H1 (cell line): Measurements from ENCODE around the gene PAIP2. TPM values are rescaled to one million over a fixed set of nuclear protein-coding genes. Genes with fewer than 3 reads are reported as not detected.
A peak's percentile ranks its signal among the peaks of the same experiment; 100 is the strongest.

Experiments
- CTCF ChIA-PET: fragments of 300-600 bp; sonication (Branson Sonifier 250); formaldehyde crosslinking; loops from one replicate; lab custom pipeline; 2021; ENCODE audit not compliant: partially characterized antibody; lab: Charles Lee
- POLR2A ChIA-PET: fragments of 300-600 bp; sonication (Branson Sonifier 250); formaldehyde crosslinking; loops from one replicate; lab custom pipeline; 2021; ENCODE audit warnings: inconsistent platforms; ENCODE audit not compliant: partially characterized antibody; lab: Charles Lee
- DNase-seq, 2 experiments: peaks; one replicate each; pipeline versions ENCODE4 v3.0.0 to v3.0.0-alpha.2; 2010 to 2022; ENCODE audit warnings: low spot score in 2 of 2, low read depth in 1 of 2, mixed read lengths in 1 of 2
- FAIRE-seq: peaks from 2 replicates; lab custom pipeline; 2011; peaks lifted over from hg19 to GRCh38; lab: Jason Lieb, UNC
- H2AFZ ChIP-seq: 2 replicates; pipeline ENCODE4 v1.8.1; 2012; ENCODE audit warnings: low read length, inconsistent platforms
- H2AK5ac ChIP-seq: 2 replicates; pipeline ENCODE4 v1.6.1; 2013; ENCODE audit warnings: low read depth, low read length
- H2BK120ac ChIP-seq: replicated peaks from 2 replicates; pipeline ENCODE3; 2013; ENCODE audit warnings: low read depth, low read length, inconsistent platforms
- H2BK12ac ChIP-seq: 2 replicates; pipeline ENCODE4 v1.6.1; 2013; ENCODE audit warnings: low read depth, low read length
- H2BK15ac ChIP-seq: 2 replicates; pipeline ENCODE4 v1.6.1; 2013; ENCODE audit warnings: low read length
- H2BK20ac ChIP-seq: 2 replicates; pipeline ENCODE4 v1.6.1; 2013; ENCODE audit warnings: low read length
- H2BK5ac ChIP-seq: 2 replicates; pipeline ENCODE4 v1.6.1; 2013; ENCODE audit warnings: low read depth, low read length
- H3K14ac ChIP-seq: 2 replicates; pipeline ENCODE4 v1.6.1; 2013; ENCODE audit warnings: inconsistent platforms; ENCODE audit not compliant: insufficient read length
- H3K18ac ChIP-seq: 2 replicates; pipeline ENCODE4 v1.6.1; 2013; ENCODE audit warnings: low read length; ENCODE audit errors: extremely low read depth
- H3K23ac ChIP-seq: 2 replicates; pipeline ENCODE4 v1.6.1; 2013; ENCODE audit warnings: inconsistent platforms; ENCODE audit not compliant: insufficient read length
- H3K23me2 ChIP-seq: 2 replicates; pipeline ENCODE4 v1.6.1; 2013; ENCODE audit warnings: low read depth, low read length
- H3K27ac ChIP-seq: 2 replicates; pipeline ENCODE4 v1.6.1; 2011; ENCODE audit warnings: low read depth, low read length, inconsistent platforms
- H3K27me3 ChIP-seq, 4 experiments: replicated peaks in 1 of 4; 1 replicate in 1 of 4; 2 replicates in 3 of 4; pipeline versions ENCODE4 v1.6.1 to v1.8.1; 2011 to 2013; ENCODE audit warnings: low read length in 3 of 4, mild to moderate bottlenecking in 3 of 4, inconsistent platforms in 2 of 4, mixed read lengths in 2 of 4, moderate library complexity in 1 of 4; ENCODE audit not compliant: control insufficient read depth in 3 of 4, insufficient read depth in 3 of 4; ENCODE audit errors: extremely low read depth in 1 of 4
- H3K36me3 ChIP-seq, 4 experiments: 2 replicates each; pipeline versions ENCODE4 v1.6.1 to v1.8.1; 2011 to 2013; ENCODE audit warnings: mild to moderate bottlenecking in 4 of 4, low read length in 3 of 4, moderate library complexity in 2 of 4, control low read depth in 1 of 4, inconsistent platforms in 1 of 4; ENCODE audit not compliant: insufficient read depth in 4 of 4, control insufficient read depth in 2 of 4
- H3K4ac ChIP-seq: replicated peaks from 2 replicates; pipeline ENCODE3; 2013; ENCODE audit warnings: low read length, low read depth, mixed read lengths, inconsistent platforms; ENCODE audit not compliant: insufficient read length
- H3K4me1 ChIP-seq, 4 experiments: replicated peaks in 1 of 4; 1 replicate in 1 of 4; 2 replicates in 3 of 4; pipeline versions ENCODE4 v1.6.1 to v1.8.1; 2011 to 2013; ENCODE audit warnings: low read length in 3 of 4, inconsistent platforms in 2 of 4, mixed read lengths in 1 of 4; ENCODE audit not compliant: insufficient read depth in 4 of 4, control insufficient read depth in 3 of 4
- H3K4me2 ChIP-seq, 2 experiments: 2 replicates each; pipeline versions ENCODE4 v1.6.1 to v1.8.1; 2011 to 2013; ENCODE audit warnings: low read depth in 2 of 2, low read length in 2 of 2, control low read depth in 1 of 2, inconsistent platforms in 1 of 2, mild to moderate bottlenecking in 1 of 2; ENCODE audit not compliant: insufficient read depth in 1 of 2
- H3K4me3 ChIP-seq, 4 experiments: fragments of 200-600, 300-600 bp in 1 of 4; sonication (generic), shearing (Covaris generic), sonication (Bioruptor Twin) in 1 of 4; 2 replicates each; pipeline versions ENCODE4 v1.5.1 to v1.8.1; 2011 to 2016; ENCODE audit warnings: low read length in 4 of 4, low read depth in 3 of 4, control low read depth in 2 of 4, inconsistent platforms in 2 of 4, mild to moderate bottlenecking in 2 of 4, mixed read lengths in 1 of 4, moderate library complexity in 1 of 4; ENCODE audit not compliant: insufficient read depth in 2 of 4; ENCODE audit errors: extremely low read depth in 1 of 4
- H3K56ac ChIP-seq: replicated peaks from 2 replicates; pipeline ENCODE3; 2013; ENCODE audit warnings: low read depth, mild to moderate bottlenecking, mixed read lengths, low read length, inconsistent platforms; ENCODE audit not compliant: insufficient read length
- H3K79me1 ChIP-seq: 2 replicates; pipeline ENCODE4 v1.6.1; 2013; ENCODE audit warnings: low read depth, low read length, control low read depth
- H3K79me2 ChIP-seq, 2 experiments: 2 replicates each; pipeline versions ENCODE4 v1.6.1 to v1.8.1; 2012 to 2013; ENCODE audit warnings: low read length in 2 of 2, mild to moderate bottlenecking in 2 of 2, inconsistent platforms in 1 of 2; ENCODE audit not compliant: insufficient read depth in 2 of 2, control insufficient read depth in 1 of 2
- H3K9ac ChIP-seq, 4 experiments: replicated peaks in 1 of 4; 1 replicate in 1 of 4; 2 replicates in 3 of 4; pipeline versions ENCODE4 v1.6.1 to v1.8.1; 2011 to 2013; ENCODE audit warnings: low read depth in 3 of 4, low read length in 3 of 4, control low read depth in 2 of 4, mild to moderate bottlenecking in 2 of 4, moderate library complexity in 2 of 4, inconsistent platforms in 1 of 4; ENCODE audit errors: extremely low read depth in 1 of 4
- H3K9me3 ChIP-seq, 2 experiments: 2 replicates each; pipeline versions ENCODE4 v1.6.1 to v1.8.1; 2012 to 2013; ENCODE audit warnings: mild to moderate bottlenecking in 2 of 2, moderate library complexity in 2 of 2, control low read depth in 1 of 2, inconsistent platforms in 1 of 2, low read depth in 1 of 2, low read length in 1 of 2, mixed read lengths in 1 of 2; ENCODE audit not compliant: insufficient read depth in 2 of 2
- H4K20me1 ChIP-seq, 2 experiments: replicated peaks in 1 of 2; 2 replicates each; pipeline versions ENCODE3 to v1.8.1; 2011 to 2013; ENCODE audit warnings: inconsistent platforms in 2 of 2, low read length in 2 of 2, mild to moderate bottlenecking in 1 of 2; ENCODE audit not compliant: insufficient read depth in 2 of 2, control insufficient read depth in 1 of 2
- H4K5ac ChIP-seq: 2 replicates; pipeline ENCODE4 v1.6.1; 2013; ENCODE audit warnings: low read length, low read depth, mixed read lengths, inconsistent platforms; ENCODE audit not compliant: insufficient read length
- H4K8ac ChIP-seq: 2 replicates; pipeline ENCODE4 v1.8.0; 2013; ENCODE audit warnings: mild to moderate bottlenecking, moderate library complexity, low read length, inconsistent platforms; ENCODE audit not compliant: insufficient read depth; ENCODE audit errors: extremely low read depth
- H4K91ac ChIP-seq: replicated peaks from 2 replicates; pipeline ENCODE3; 2013; ENCODE audit warnings: low read length, mixed read lengths, inconsistent platforms; ENCODE audit not compliant: insufficient read length
- KDM4A ChIP-seq: IDR thresholded peaks from one replicate; pipeline ENCODE4 v1.7.1; 2012; ENCODE audit warnings: low read depth, mild to moderate bottlenecking, moderate library complexity, low read length, inconsistent platforms; ENCODE audit not compliant: severe bottlenecking
- TEAD4 ChIP-seq: IDR thresholded peaks from 2 replicates; pipeline ENCODE4 v1.6.1; 2012; ENCODE audit warnings: low read depth, low read length, inconsistent platforms, mixed read lengths
- YY1 ChIP-seq: IDR thresholded peaks from 2 replicates; pipeline ENCODE4 v1.6.1; 2011; ENCODE audit warnings: low read depth, mild to moderate bottlenecking, low read length
- WGBS, 2 experiments: shearing (Covaris generic) in 1 of 2; methylation state at CpG; one replicate each; pipeline versions ENCODE4 v1.1.6 to v1.1.7; 2013 to 2015; ENCODE audit warnings: low lambda C conversion rate in 2 of 2, mixed read lengths in 2 of 2, inconsistent platforms in 1 of 2, low coverage in 1 of 2, missing lambda C conversion rate in 1 of 2; ENCODE audit not compliant: insufficient replicate concordance in 2 of 2, insufficient coverage in 1 of 2, insufficient read length in 1 of 2; ENCODE audit errors: extremely low coverage in 1 of 2, missing lambda C conversion rate in 1 of 2; 5-methylcytosine and 5-hydroxymethylcytosine counted together
- polyA plus RNA-seq, 7 experiments: library from polyadenylated mRNA; depleted of rRNA in 3 of 7; stranded (reverse) in 5 of 7; unstranded in 2 of 7; fragments of >200 nt in 5 of 7; fragments of 200-250 nt in 2 of 7; gene quantifications; 1 replicate in 5 of 7; 2 replicates in 1 of 7; 4 replicates in 1 of 7; pipeline versions ENCODE4 v1.2.1 to v1.2.3, GENCODE V29; 2011 to 2013; ENCODE audit warnings: missing spikeins in 2 of 7, mixed read lengths in 2 of 7
- total RNA-seq: library from RNA; stranded (reverse); fragmentation: NEBNext Ultra II Directional; extraction: Animal tissue kit (Norgen Biotek cat#: 25700); gene quantifications from 2 replicates; pipeline ENCODE4 v1.2.1, GENCODE V29; 2021

Gene PAIP2
- total and polyA plus RNA-seq, 2 of the 8 experiments (the other 6 are each of a cell fraction or from before 2014, with no cell fraction given): 87.6 to 162 TPM

GRCh38 chr5:139341187-139341688 lies 416 bp upstream of the PAIP2 start:
- Histone ChIP-seq H2BK20ac (no peak overlapping the region), H2BK15ac (no peak overlapping the region), H3K9ac (peak overlapping the region in 2 of 4 experiments; percentile 18 to 35; a peak in 2 of 7 replicates), H3K14ac (no peak overlapping the region), H3K4me3 (peak overlapping the region; percentile 28 to 85 (median 56); a peak in 7 of 8 replicates), H2BK120ac (no peak overlapping the region), H3K79me2 (peaks cover 30 to 40% of the 10 kb centered on the region in 2 experiments), H3K23ac (no peak overlapping the region), H4K91ac (no peak overlapping the region), H2BK12ac (no peak overlapping the region), H3K9me3 (no peaks in the 10 kb centered on the region), H3K27me3 (no peaks in the 10 kb centered on the region), H4K8ac (no peak overlapping the region; the same call in 1 of the 2 replicates), H3K27ac (no peak overlapping the region), H2AFZ (0 out of 2 replicates have a peak overlapping the region, but pooled peaks have one; percentile 15), H3K4me2 (peak overlapping the region; percentile 80 to 97), H3K79me1 (peaks cover 4% of the 10 kb centered on the region), H3K4me1 (peaks cover 0 to 7% (median under 1%) of the 10 kb centered on the region in 4 experiments; a peak in 4 of 7 replicates), H3K56ac (no peak overlapping the region), H2AK5ac (no peak overlapping the region), H3K4ac (peak overlapping the region; percentile 34), H4K5ac (no peak overlapping the region), H4K20me1 (peaks cover 13 to 17% of the 10 kb centered on the region in 2 experiments), H3K18ac (no peak overlapping the region), H2BK5ac (no peak overlapping the region; the same call in 1 of the 2 replicates), H3K36me3 (peaks cover 0 to 12% (median 0%) of the 10 kb centered on the region in 4 experiments; a peak in 3 of 8 replicates), H3K23me2 (peaks cover 7% of the 10 kb centered on the region; the same call in 1 of the 2 replicates)
- 19% methylated on average over 14 of the region's 17 CpGs; no CpG with 5 or more reads in 1 of the 2 experiments for WGBS, 2 experiments
- peak; percentile 48 for FAIRE-seq
- TF ChIP-seq YY1 (no peak), TEAD4 (peak; percentile 55; the same call in 1 of the 2 replicates), KDM4A (peak; percentile 32)
- ChIA-PET CTCF (interaction anchor here (1.1 to 2.3 kb wide), 10 partner anchors 9 to 69 kb away, joined by 3 to 12 read pairs (median 6); partner anchors contain the start of genes MATR3 and PROB1), POLR2A (interaction anchor here (0.8 to 5.4 kb wide), 35 partner anchors 9 to 804 kb away, joined by 3 to 111 read pairs (median 6); partner anchors contain the start of genes DNAJC18, HSPA9, MATR3 and PROB1)
- no peak for DNase-seq
